ENCODE data around the gene CDH4. TPM values are rescaled to one million over a fixed set of nuclear protein-coding genes. Genes with fewer than 3 reads are reported as not detected.

The CDH4 gene
- polyA plus RNA-seq (1.1 to 7.9 TPM (median 2.2 TPM) in 3 replicates), polyA minus RNA-seq (4.2 to 41.0 TPM (median 7.3 TPM) in 3 replicates)
- 3.1 TPM for polyA plus RNA-seq (2011; ENCODE audit: low read depth)
- polyA plus RNA-seq (2011; cell fraction: cytosol; rRNA removed), result 1.4 and 2.8 TPM in 2 replicates
- polyA plus RNA-seq (2011; cell fraction: nucleus; rRNA removed), result 6.6 and 8.1 TPM in 2 replicates
- 6.3 and 12.5 TPM in 2 replicates for polyA plus RNA-seq (2012; ENCODE audit: low replicate concordance)
- polyA minus RNA-seq (2011; cell fraction: cytosol; rRNA and poly(A)+ RNA removed), result 7.7 TPM
- 13.7 and 16.7 TPM in 2 replicates for polyA minus RNA-seq (2011; cell fraction: nucleus; rRNA and poly(A)+ RNA removed)

GRCh38 chr20:61251529-61252393, at the start of gene CDH4:
Gene CDH4 (plus strand): TSS chr20:61252261.
- H3K27ac ChIP-seq (ENCODE audit: control insufficient read depth, insufficient read depth, low read length), result peak within 1 kb of the TSS; percentile 43
- TF ChIP-seq EZH2 (IDR thresholded peaks at IDR 0.05; ENCODE audit: low read length), result no peak
- TF ChIP-seq, protein P1, sequence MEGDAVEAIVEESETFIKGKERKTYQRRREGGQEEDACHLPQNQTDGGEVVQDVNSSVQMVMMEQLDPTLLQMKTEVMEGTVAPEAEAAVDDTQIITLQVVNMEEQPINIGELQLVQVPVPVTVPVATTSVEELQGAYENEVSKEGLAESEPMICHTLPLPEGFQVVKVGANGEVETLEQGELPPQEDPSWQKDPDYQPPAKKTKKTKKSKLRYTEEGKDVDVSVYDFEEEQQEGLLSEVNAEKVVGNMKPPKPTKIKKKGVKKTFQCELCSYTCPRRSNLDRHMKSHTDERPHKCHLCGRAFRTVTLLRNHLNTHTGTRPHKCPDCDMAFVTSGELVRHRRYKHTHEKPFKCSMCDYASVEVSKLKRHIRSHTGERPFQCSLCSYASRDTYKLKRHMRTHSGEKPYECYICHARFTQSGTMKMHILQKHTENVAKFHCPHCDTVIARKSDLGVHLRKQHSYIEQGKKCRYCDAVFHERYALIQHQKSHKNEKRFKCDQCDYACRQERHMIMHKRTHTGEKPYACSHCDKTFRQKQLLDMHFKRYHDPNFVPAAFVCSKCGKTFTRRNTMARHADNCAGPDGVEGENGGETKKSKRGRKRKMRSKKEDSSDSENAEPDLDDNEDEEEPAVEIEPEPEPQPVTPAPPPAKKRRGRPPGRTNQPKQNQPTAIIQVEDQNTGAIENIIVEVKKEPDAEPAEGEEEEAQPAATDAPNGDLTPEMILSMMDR (optimal IDR thresholded peaks at IDR 0.05 in 1 of 3, IDR thresholded peaks at IDR 0.05 in 1 of 3, conservative IDR thresholded peaks at IDR 0.05 in 1 of 3; ENCODE audit: extremely low read depth in 1 of 3, insufficient read depth in 2 of 3, low read length in 3 of 3), result no peak
- dilution Hi-C loops (cut with MboI; ENCODE audit: extremely low pct_ligation_motif_present, low sequenced_read_pairs), result no loop called here
- H3K9ac ChIP-seq (ENCODE audit: control insufficient read depth, extremely low read depth, insufficient read depth, low read length), result peak within 1 kb of the TSS; percentile 72
- no peak for FAIRE-seq
- peak within 1 kb of the TSS; percentile 56 to 86 (median 71) for H3K4me3 ChIP-seq (ENCODE audit: control insufficient read depth in 2 of 3, extremely low read depth in 1 of 3, insufficient read depth in 2 of 3, low read depth in 1 of 3, low read length in 3 of 3)
- H3K4me2 ChIP-seq (ENCODE audit: control insufficient read depth, extremely low read depth, insufficient read depth, low read depth, low read length), result peak within 1 kb of the TSS; percentile 80
- DNase-seq (ENCODE audit: low read depth, low spot score), result no peak
- peaks cover 43% of the 10 kb centered on the region for H3K27me3 ChIP-seq (ENCODE audit: control insufficient read depth, extremely low read depth, insufficient read depth, low read length)
- H3K36me3 ChIP-seq (ENCODE audit: control insufficient read depth in 2 of 2, extremely low read depth in 1 of 2, insufficient read depth in 2 of 2, low read length in 2 of 2), result peaks cover 2 to 14% of the 10 kb centered on the region in 2 experiments
- H3K79me2 ChIP-seq (ENCODE audit: control insufficient read depth, insufficient read depth, low read length), result peaks cover 16% of the 10 kb centered on the region
- no peaks in the 10 kb centered on the region for H3K9me3 ChIP-seq (ENCODE audit: control insufficient read depth, low read depth, low read length)
- no peaks in the 10 kb centered on the region for H3K9me1 ChIP-seq (ENCODE audit: control insufficient read depth, extremely low read depth, insufficient read depth, low read length)
- no peaks in the 10 kb centered on the region for H4K20me1 ChIP-seq (ENCODE audit: control insufficient read depth, extremely low read depth, insufficient read depth, low read length)
- H3K4me1 ChIP-seq (ENCODE audit: control insufficient read depth, extremely low read depth, insufficient read depth, low read length), result peaks cover 30% of the 10 kb centered on the region
- H2AFZ ChIP-seq (ENCODE audit: control insufficient read depth, low read length), result peak within 1 kb of the TSS; percentile 68

GRCh38 chr20:61203320-61203719, 48.7 kb upstream of the CDH4 start:
- Histone ChIP-seq H3K4me2 (ENCODE audit: control insufficient read depth, extremely low read depth, insufficient read depth, low read depth, low read length) (no peak overlapping the region), H2AFZ (ENCODE audit: control insufficient read depth, low read length) (no peak overlapping the region), H3K27me3 (ENCODE audit: control insufficient read depth, extremely low read depth, insufficient read depth, low read length) (peaks cover 22% of the 10 kb centered on the region), H3K27ac (ENCODE audit: control insufficient read depth, insufficient read depth, low read length) (no peak overlapping the region), H3K9me3 (ENCODE audit: control insufficient read depth, low read depth, low read length) (no peaks in the 10 kb centered on the region), H3K9me1 (ENCODE audit: control insufficient read depth, extremely low read depth, insufficient read depth, low read length) (no peaks in the 10 kb centered on the region), H3K4me1 (ENCODE audit: control insufficient read depth, extremely low read depth, insufficient read depth, low read length) (peaks cover 3% of the 10 kb centered on the region), H3K9ac (ENCODE audit: control insufficient read depth, extremely low read depth, insufficient read depth, low read length) (no peak overlapping the region), H3K4me3 (ENCODE audit: control insufficient read depth in 2 of 3, extremely low read depth in 1 of 3, insufficient read depth in 2 of 3, low read depth in 1 of 3, low read length in 3 of 3) (no peak overlapping the region), H3K36me3 (ENCODE audit: control insufficient read depth in 2 of 2, extremely low read depth in 1 of 2, insufficient read depth in 2 of 2, low read length in 2 of 2) (no peaks in the 10 kb centered on the region), H4K20me1 (ENCODE audit: control insufficient read depth, extremely low read depth, insufficient read depth, low read length) (no peaks in the 10 kb centered on the region), H3K79me2 (ENCODE audit: control insufficient read depth, insufficient read depth, low read length) (no peaks in the 10 kb centered on the region)
- TF ChIP-seq, protein P1 (optimal IDR thresholded peaks at IDR 0.05 in 1 of 3, IDR thresholded peaks at IDR 0.05 in 1 of 3, conservative IDR thresholded peaks at IDR 0.05 in 1 of 3; ENCODE audit: extremely low read depth in 1 of 3, insufficient read depth in 2 of 3, low read length in 3 of 3), result no peak
- TF ChIP-seq EZH2 (IDR thresholded peaks at IDR 0.05; ENCODE audit: low read length), result no peak
- dilution Hi-C loops (cut with MboI; ENCODE audit: extremely low pct_ligation_motif_present, low sequenced_read_pairs), result no loop called here
- DNase-seq (ENCODE audit: low read depth, low spot score), result no peak
- no peak for FAIRE-seq

All from keratinocyte (primary cell).